ENCODE results near the gene AATF.

- no peak for TF ChIP-seq EZH2 (IDR thresholded peaks at IDR 0.05; ENCODE audit: insufficient read depth, poor library complexity, severe bottlenecking)
- TF ChIP-seq EZH2phosphoT487 (IDR thresholded peaks at IDR 0.05; ENCODE audit: insufficient read depth, low read depth): no peak
These were observed 30.8 kb downstream of the AATF start for GRCh38 chr17:36979565-36979941.
